Right lobe of liver (tissue), 6 donors: ENCODE results near the gene TSSK6. TPM values are rescaled to one million over a fixed set of nuclear protein-coding genes. Genes with fewer than 3 reads are reported as not detected.

ENCODE experiments used
- ATAC-seq, 4 donors: fragments of 200-7000 bp; cut with Tn5 transposase; one replicate each; pipeline ENCODE4 v1.9.1; 2020; ENCODE audit warnings: mild to moderate bottlenecking in 4 of 4, moderate library complexity in 4 of 4
- DNase-seq, 3 donors: peaks; one replicate each; pipeline ENCODE4 v3.0.0-alpha.2; 2020
- H3K27ac ChIP-seq, 3 donors: fragments of 200-600 bp; one replicate each; pipeline ENCODE4 v1.8.0; 2022
- H3K27me3 ChIP-seq, 2 donors: fragments of 200-600 bp; one replicate each; pipeline ENCODE4 v1.8.0; 2022
- H3K36me3 ChIP-seq, 4 donors: fragments of 200-600 bp; sonication (generic) in 1 of 4; one replicate each; pipeline versions ENCODE4 v1.5.1 to v1.8.0; 2017 to 2022; ENCODE audit warnings: control low read depth in 1 of 4
- H3K4me1 ChIP-seq, 4 donors: fragments of 200-600 bp; sonication (generic) in 1 of 4; one replicate each; pipeline versions ENCODE4 v1.5.1 to v1.8.0; 2017 to 2022; ENCODE audit warnings: control low read depth in 1 of 4
- H3K4me3 ChIP-seq, 3 donors: fragments of 200-600 bp; one replicate each; pipeline ENCODE4 v1.8.0; 2022
- H3K9me3 ChIP-seq, 4 donors: fragments of 200-600 bp; sonication (generic) in 1 of 4; one replicate each; pipeline versions ENCODE4 v1.5.1 to v1.8.0; 2017 to 2022; ENCODE audit warnings: control low read depth in 1 of 4
- CTCF ChIP-seq, 4 donors: fragments of 200-600 bp in 3 of 4; fragments of 450-650 bp in 1 of 4; IDR thresholded peaks; one replicate each; pipeline versions ENCODE4 v1.5.1 to v1.8.0; 2016 to 2022; ENCODE audit warnings: antibody characterized with exemption in 4 of 4, mild to moderate bottlenecking in 2 of 4
- POLR2A ChIP-seq: fragments of 450-650 bp; IDR thresholded peaks from one replicate; pipeline ENCODE4 v1.6.1; 2017; ENCODE audit warnings: antibody characterized with exemption, mild to moderate bottlenecking
- WGBS: methylation state at CpG from one replicate; pipeline ENCODE4 v1.1.6; 2018; ENCODE audit warnings: low coverage, low lambda C conversion rate; ENCODE audit not compliant: insufficient coverage; ENCODE audit errors: missing lambda C conversion rate; 5-methylcytosine and 5-hydroxymethylcytosine counted together
- intact Hi-C, 2 donors: fragments of 100-400 bp; cut with DNase I; formaldehyde crosslinking; loops; one replicate each; pipeline versions ENCODE4 v1.11.2 to v1.14.1; 2022
- total RNA-seq, 6 experiments: library from RNA; depleted of rRNA in 2 of 6; stranded (reverse); fragments of >200 nt in 2 of 6; fragmentation: NEBNext Ultra II Directional in 3 of 6; extraction: Animal tissue kit (Norgen Biotek cat#: 25700) in 3 of 6; gene quantifications; one replicate each; pipeline versions ENCODE4 v1.1.0 to v1.2.4, GENCODE V29; 2016 to 2023
- donor health status: DM: no; HTN: yes; CAD: no.
- donor health status: DM: no; HTN: no; CAD: no.
- donor health status: DM: no; HTN: no; CAD: no.
- donor health status: DM: no; HTN: yes; CAD: no.
- donor health status: DM: no; HTN: yes; CAD: no.

The TSSK6 gene
- total RNA-seq, 6 experiments from 2014 or later = 0.53 to 2.9 (median 1.1) TPM

GRCh38 chr19:19553670-19554069, 38.3 kb upstream of the TSSK6 start:
- DNase-seq = no peak
- 68% methylated on average over 3 of the region's 10 CpGs for WGBS
- Histone ChIP-seq H3K36me3 (no peaks in the 10 kb centered on the region), H3K4me3 (no peak overlapping the region), H3K27ac (no peak overlapping the region), H3K27me3 (no peaks in the 10 kb centered on the region), H3K4me1 (no peaks in the 10 kb centered on the region), H3K9me3 (no peaks in the 10 kb centered on the region)
- TF ChIP-seq POLR2A (no peak), CTCF (IDR thresholded peaks at IDR 0.05) (no peak)
- intact Hi-C loops = no loop called here
- no peak for ATAC-seq

- H3K27ac ChIP-seq = no peak overlapping the region
- no peak overlapping the region for H3K4me3 ChIP-seq
- WGBS = no CpG with 5 or more reads among the region's 6 CpGs
- H3K4me1 ChIP-seq = no peaks in the 10 kb centered on the region
- H3K9me3 ChIP-seq = no peaks in the 10 kb centered on the region
- DNase-seq (no peak), ATAC-seq (peak in 2 of 4 donors; percentile 31 to 48)
- no peaks in the 10 kb centered on the region for H3K36me3 ChIP-seq
- intact Hi-C loops = no loop called here
- no peaks in the 10 kb centered on the region for H3K27me3 ChIP-seq
- TF ChIP-seq CTCF (IDR thresholded peaks at IDR 0.05) = peak; percentile 21 to 39 (median 26)
- no peak for TF ChIP-seq POLR2A
Observed at GRCh38 chr19:19552798-19553197, 37.5 kb upstream of the TSSK6 start.

GRCh38 chr19:19551853-19552192, 36.5 kb upstream of the TSSK6 start:
- Histone ChIP-seq H3K27me3 (no peaks in the 10 kb centered on the region), H3K4me3 (no peak overlapping the region), H3K4me1 (no peaks in the 10 kb centered on the region), H3K27ac (no peak overlapping the region), H3K9me3 (no peaks in the 10 kb centered on the region), H3K36me3 (no peaks in the 10 kb centered on the region)
- DNase-seq (no peak), ATAC-seq (no peak)
- no CpG with 5 or more reads among the region's 14 CpGs for WGBS
- intact Hi-C loops = no loop called here
- TF ChIP-seq CTCF (IDR thresholded peaks at IDR 0.05) (no peak), POLR2A (no peak)

GRCh38 chr19:19550972-19551852, 35.9 kb upstream of the TSSK6 start:
- H3K27ac ChIP-seq = no peak overlapping the region
- no peaks in the 10 kb centered on the region for H3K36me3 ChIP-seq
- intact Hi-C loops = no loop called here
- ATAC-seq = no peak
- H3K9me3 ChIP-seq = no peaks in the 10 kb centered on the region
- H3K4me1 ChIP-seq = no peaks in the 10 kb centered on the region
- TF ChIP-seq CTCF (IDR thresholded peaks at IDR 0.05) = no peak
- no peak for TF ChIP-seq POLR2A
- no peaks in the 10 kb centered on the region for H3K27me3 ChIP-seq
- no peak for DNase-seq
- 83% methylated on average over 2 of the region's 10 CpGs for WGBS
- no peak overlapping the region for H3K4me3 ChIP-seq
